ENCODE measurements around the gene RPUSD1.

Gene RPUSD1

DNA sequence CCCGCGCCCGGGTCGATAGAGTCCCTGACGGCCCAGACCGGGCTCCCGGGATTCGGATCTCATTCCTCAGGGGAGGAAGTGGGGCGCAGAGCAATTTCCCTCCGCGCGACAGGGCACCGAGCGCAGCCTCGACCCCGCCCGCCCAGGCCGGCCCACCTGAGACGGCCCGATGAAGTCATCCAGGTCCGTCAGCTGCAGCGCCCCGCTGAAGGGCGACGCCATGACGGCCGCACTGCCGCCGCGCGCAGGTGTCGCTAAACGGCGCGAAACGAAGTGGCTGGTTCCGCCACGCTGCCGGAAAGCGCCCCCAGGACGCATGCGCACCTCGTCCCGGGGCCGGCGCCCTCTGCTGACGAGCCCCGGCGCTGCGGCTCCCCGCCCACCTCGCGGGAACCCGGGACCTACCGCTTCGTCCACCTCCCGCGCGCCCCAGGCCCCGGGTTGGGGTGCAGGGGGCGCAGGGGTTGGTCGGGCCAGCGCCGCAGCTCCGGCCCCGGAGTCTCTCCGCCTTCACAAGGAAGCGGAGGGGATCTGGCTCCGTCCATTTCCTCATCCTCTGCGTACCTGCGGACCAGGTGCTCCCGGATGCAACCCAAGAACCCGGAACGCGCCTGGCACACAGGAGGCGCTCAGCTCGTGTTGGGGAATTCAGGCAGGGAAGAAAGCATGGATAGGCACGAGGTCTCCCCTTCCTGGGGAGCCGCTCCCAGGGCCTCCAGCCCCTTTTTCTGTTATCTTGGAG is 47.2 kb downstream of the RPUSD1 start, which contains the start of gene CIAO3:
Gene CIAO3, minus strand, starts transcription at position 234 of the 742 bp plus-strand sequence. Its CDS starts 12 bp downstream, at position 222.
- Mint-ChIP-seq H3K27me3 (no peaks in the 10 kb centered on the region), H3K4me3 (peak within 1 kb of the TSS; percentile 86), H3K4me1 (peaks cover 13% of the 10 kb centered on the region), H3K27ac (peak within 1 kb of the TSS; percentile 55), H3K9me3 (no peaks in the 10 kb centered on the region), H3K36me3 (peaks cover 4% of the 10 kb centered on the region)

DNA sequence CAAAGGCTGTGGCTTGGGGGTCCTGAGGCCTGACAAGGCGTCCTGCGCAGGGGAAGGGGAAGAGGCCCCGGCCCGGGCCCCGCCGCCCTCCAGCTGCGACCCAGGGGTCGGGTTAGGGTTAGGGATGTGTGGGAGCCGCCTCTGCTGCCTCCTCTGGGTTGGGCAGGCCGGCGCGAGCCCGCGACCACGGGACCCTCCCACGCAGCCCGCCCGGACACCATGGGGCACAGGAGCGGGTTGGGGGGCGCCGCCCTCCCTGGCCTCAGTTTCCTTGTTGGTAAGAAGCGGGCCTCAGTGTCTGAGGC is 47.8 kb downstream of the RPUSD1 start:
- H3K27ac Mint-ChIP-seq: no peak overlapping the region
- H3K27me3 Mint-ChIP-seq: no peaks in the 10 kb centered on the region
- peak overlapping the region; percentile 86 for H3K4me3 Mint-ChIP-seq
- peaks cover 13% of the 10 kb centered on the region for H3K4me1 Mint-ChIP-seq
- no peaks in the 10 kb centered on the region for H3K9me3 Mint-ChIP-seq
- H3K36me3 Mint-ChIP-seq: peaks cover 4% of the 10 kb centered on the region

DNA sequence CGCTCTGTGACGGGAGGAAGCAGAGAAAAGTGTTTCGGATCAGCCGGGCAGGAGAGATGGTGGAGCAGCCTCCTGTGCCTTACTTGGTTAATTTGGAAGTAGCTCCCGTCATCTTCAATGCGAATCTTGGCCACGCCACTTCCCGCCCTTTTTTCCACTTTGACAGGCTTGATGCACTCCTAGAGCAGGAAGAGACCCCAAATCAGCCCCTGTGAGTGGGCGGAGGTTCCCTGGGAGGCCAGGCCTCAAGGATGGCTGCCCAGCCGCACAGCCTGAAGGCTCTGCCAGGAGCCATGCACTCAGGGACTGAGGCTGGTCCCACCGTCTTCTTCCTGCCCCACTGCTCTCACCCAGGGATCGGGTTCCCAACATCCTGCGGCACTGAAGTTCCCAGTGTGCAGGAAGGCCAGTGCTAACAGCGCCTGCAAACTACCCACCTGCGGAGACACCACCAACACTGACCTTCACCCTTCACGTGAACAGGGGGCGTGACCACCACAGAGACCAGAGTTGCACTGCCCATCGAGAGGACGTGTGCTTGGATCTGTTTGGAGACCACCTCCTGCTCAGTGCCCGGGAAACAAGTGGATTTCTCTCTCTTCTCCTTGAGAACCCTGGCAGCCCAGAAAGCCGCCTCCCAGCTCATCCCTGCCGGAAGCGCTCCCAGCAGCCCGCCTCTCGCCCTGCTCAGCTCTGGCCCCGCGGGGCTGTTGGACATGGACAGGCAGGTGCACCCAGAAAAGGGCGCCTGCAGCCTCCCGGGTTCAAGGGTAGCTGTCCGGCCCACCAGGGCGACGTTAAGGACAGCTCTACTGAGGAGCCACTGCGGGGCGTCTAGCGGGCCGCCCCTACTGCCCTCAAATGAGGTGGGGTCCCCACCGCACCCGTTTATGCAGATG is 48.4 kb downstream of the RPUSD1 start:
- no peaks in the 10 kb centered on the region for H3K27me3 Mint-ChIP-seq
- peak overlapping the region; percentile 4 for H3K27ac Mint-ChIP-seq
- H3K4me3 Mint-ChIP-seq: peak overlapping the region; percentile 74
- peaks cover 13% of the 10 kb centered on the region for H3K4me1 Mint-ChIP-seq
- H3K36me3 Mint-ChIP-seq: peaks cover 7% of the 10 kb centered on the region
- H3K9me3 Mint-ChIP-seq: no peaks in the 10 kb centered on the region

DNA sequence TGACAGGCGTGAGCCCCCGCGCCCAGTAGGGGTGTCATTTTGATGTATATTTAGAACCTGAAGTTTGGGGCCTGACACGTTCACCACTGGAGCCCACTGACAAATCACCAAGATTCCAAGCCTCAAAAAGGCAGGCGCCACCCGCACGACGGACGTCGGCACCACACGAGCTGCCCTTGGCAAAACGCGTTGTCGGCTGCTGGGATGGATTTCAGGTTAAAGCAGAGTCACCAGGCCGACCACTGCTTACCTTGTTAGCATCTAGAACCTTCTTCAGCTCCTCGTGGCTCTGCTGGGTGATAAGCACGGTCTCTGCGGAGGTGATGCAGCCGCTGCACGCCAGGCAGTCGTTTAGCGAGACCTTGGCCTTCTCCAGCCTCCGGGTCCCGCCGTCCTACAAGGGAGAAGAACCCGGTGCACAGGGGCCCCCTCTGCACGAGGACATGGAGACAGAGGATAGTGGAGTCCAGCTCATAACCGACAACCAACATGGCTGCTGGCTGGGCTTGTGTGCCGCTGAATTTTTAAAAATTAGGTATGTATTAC is 51.2 kb downstream of the RPUSD1 start:
- H3K27me3 Mint-ChIP-seq: no peaks in the 10 kb centered on the region
- H3K9me3 Mint-ChIP-seq: no peaks in the 10 kb centered on the region
- peaks cover 13% of the 10 kb centered on the region for H3K4me1 Mint-ChIP-seq
- peaks cover 7% of the 10 kb centered on the region for H3K36me3 Mint-ChIP-seq
- no peak overlapping the region for H3K4me3 Mint-ChIP-seq
- H3K27ac Mint-ChIP-seq: no peak overlapping the region

DNA sequence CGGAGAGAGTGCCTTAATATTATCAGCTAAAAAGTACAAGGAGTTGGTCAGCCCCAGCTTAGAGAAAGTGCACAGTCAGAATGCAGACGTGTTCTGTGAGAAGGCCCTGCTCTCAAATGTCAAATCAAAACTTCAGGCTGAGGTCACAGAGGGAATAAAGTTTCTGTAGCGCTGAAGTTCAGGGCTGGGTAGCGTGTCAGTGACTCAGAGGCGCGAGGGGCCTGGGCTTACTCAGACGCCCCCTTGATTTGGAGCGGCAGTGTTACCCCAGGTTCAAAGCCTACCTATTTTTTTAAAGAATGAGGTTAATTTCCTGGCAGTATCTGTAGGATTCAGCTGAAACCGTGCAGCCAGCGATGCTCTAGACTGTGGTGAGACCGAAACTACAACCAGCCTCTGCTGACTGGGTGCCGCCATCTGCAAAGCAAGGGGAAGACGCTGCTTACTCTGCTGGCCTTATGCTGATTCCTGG is 52.2 kb downstream of the RPUSD1 start:
- Mint-ChIP-seq H3K4me3 (no peak overlapping the region), H3K4me1 (peaks cover 13% of the 10 kb centered on the region), H3K36me3 (peaks cover 7% of the 10 kb centered on the region), H3K27ac (no peak overlapping the region), H3K27me3 (no peaks in the 10 kb centered on the region), H3K9me3 (no peaks in the 10 kb centered on the region)

DNA sequence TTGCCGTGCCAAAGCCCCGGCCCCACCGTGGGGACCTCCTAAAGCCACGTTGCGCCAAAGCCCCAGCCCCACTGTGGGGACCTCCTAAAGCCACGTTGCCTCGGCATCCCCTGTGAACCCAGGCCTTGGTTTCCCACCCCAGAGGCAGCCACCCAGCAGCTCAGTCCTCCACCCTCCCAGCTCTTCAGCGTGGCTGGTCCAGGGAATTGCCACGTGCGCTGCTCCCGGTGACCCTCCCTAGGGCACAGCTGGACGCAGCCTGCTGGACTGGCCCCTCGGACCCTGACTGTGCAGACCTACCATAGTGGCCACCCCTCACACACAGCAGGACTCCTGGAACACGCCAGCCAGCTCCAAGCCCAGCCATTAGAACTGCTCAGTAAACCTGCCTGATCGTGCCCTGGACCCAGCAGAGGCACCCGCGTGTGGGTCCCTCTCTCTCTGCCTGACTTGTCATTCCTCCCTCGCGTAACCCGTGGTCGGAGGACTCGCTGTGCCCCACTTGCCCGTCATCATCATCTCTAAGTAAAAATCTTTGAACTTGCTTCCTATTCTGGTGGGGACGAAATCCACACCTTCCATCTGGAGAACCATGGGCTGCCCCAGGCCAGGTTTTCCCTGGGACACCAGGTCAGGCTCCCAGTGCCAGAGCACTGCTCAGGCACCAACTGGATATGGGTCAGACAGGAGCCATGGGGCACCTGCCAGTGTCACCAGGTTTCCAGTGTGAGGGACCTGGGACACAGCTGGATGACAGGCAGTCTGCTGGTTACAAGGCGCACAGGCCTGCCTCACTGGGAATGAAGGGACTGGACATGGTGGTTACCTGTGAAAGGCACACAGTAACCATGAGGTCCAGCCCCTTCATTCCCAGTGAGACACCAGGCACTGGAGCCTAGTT is 53.0 kb downstream of the RPUSD1 start:
- Mint-ChIP-seq H3K36me3 (peaks cover 7% of the 10 kb centered on the region), H3K4me1 (peaks cover 13% of the 10 kb centered on the region), H3K27ac (no peak overlapping the region), H3K4me3 (no peak overlapping the region), H3K27me3 (no peaks in the 10 kb centered on the region), H3K9me3 (no peaks in the 10 kb centered on the region)
